Duodenal mucosa (tissue), 2 donors: ENCODE data around the gene SYNCRIP.
A peak's percentile ranks its signal among the peaks of the same experiment; 100 is the strongest.
"Not testable (repeated sequence)": the region's sequence is repeated elsewhere in the genome, so short reads cannot be mapped to it uniquely, and the experiment has no call there.

ENCODE experiments used
- H3K27ac ChIP-seq: one replicate; pipeline ENCODE4 v1.7.0; 2013; ENCODE audit warnings: low read depth, low read length
- H3K27me3 ChIP-seq, 2 donors: one replicate each; pipeline ENCODE4 v1.7.0; 2013; ENCODE audit warnings: low read length in 2 of 2, control low read depth in 1 of 2; ENCODE audit not compliant: insufficient read depth in 2 of 2, control insufficient read depth in 1 of 2
- H3K36me3 ChIP-seq, 2 donors: one replicate each; pipeline ENCODE4 v1.7.0; 2013; ENCODE audit warnings: low read length in 2 of 2, control low read depth in 1 of 2; ENCODE audit not compliant: insufficient read depth in 2 of 2, control insufficient read depth in 1 of 2
- H3K4me1 ChIP-seq, 2 donors: one replicate each; pipeline ENCODE4 v1.7.0; 2013; ENCODE audit warnings: low read length in 2 of 2, control low read depth in 1 of 2; ENCODE audit not compliant: insufficient read depth in 2 of 2, control insufficient read depth in 1 of 2
- H3K4me3 ChIP-seq, 2 donors: one replicate each; pipeline ENCODE4 v1.7.0; 2013; ENCODE audit warnings: low read length in 2 of 2, low read depth in 1 of 2
- H3K9ac ChIP-seq, 2 donors: one replicate each; pipeline ENCODE4 v1.7.0; 2013; ENCODE audit warnings: low read length in 2 of 2, low read depth in 1 of 2
- H3K9me3 ChIP-seq, 2 donors: one replicate each; pipeline ENCODE4 v1.7.0; 2013; ENCODE audit warnings: low read length in 2 of 2, control low read depth in 1 of 2; ENCODE audit not compliant: control insufficient read depth in 1 of 2

SYNCRIP gene

DNA sequence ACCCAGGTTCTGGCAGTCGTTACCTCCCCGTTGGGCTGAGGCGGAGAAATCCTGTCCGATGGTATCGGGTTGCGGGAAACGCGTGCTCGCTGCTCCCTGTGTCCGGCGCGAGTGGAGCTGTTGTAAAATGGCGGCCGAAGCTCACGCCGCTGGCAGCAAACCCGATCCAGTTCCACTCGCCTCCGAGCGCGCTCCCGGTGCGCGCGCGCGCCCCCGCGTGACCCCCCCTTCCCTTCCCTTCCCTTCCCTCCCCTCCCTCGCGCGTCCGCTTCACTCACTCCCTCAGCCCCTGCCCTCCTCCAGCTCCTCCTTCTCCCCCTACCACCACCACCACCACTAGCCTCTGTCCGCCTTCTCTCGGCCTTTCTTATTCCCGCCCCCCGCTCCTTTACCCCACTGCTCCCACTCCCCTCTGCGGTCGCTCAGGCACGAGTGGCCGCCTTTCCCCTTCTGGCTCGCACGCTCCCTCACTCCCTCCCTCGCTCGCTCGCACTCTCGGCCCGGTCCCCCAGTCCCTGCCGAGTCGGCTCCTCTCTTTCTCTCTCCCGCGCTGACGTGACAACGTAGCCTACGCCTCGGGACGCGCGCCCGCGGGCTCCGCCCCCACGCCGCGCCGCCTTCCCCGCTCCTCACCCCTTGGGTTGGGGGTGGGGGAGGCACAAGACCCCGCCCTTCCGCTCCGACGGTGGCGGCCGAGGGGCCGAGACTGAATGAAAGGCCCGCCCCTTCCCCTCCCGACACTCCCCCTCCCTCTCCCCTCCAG lies at the start of gene SYNCRIP:
Gene SYNCRIP (minus strand): TSS at position 113 of the 763 bp plus-strand sequence. CDS start 1,447 bp downstream, outside the sequence.
- Histone ChIP-seq H3K27me3 (no peaks in the 10 kb centered on the region), H3K4me1 (peaks cover 20 to 30% of the 10 kb centered on the region in 2 donors), H3K36me3 (peaks cover 13 to 20% of the 10 kb centered on the region in 2 donors), H3K4me3 (peak within 1 kb of the TSS; percentile 82 to 99), H3K27ac (peak within 1 kb of the TSS; percentile 100), H3K9ac (peak within 1 kb of the TSS; percentile 97 to 99), H3K9me3 (no peaks in the 10 kb centered on the region)

DNA sequence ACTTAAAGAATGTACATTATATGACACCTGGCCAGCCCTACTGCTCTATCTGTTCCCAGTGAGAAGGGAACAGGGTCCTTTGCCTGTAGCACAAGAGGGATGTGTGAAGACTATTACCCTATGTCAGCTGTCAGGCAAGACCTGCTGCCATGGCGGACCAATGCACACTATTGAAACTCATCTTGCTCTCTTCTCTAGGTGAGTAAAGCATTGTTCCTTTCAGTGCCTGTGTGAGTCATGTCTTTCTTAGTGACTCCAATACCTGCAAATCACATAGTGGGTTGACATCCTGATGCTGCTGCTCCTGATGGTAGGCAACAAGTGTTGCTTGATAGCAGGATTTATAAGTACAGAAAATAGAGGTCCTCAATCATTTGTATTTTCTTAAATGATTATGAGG lies 48.8 kb upstream of the SYNCRIP start:
- H3K4me3 ChIP-seq: no peak overlapping the region
- no peak overlapping the region for H3K27ac ChIP-seq
- no peaks in the 10 kb centered on the region for H3K27me3 ChIP-seq
- H3K9me3 ChIP-seq: no peaks in the 10 kb centered on the region
- no peaks in the 10 kb centered on the region for H3K4me1 ChIP-seq
- H3K36me3 ChIP-seq: no peaks in the 10 kb centered on the region
- H3K9ac ChIP-seq: no peak overlapping the region

DNA sequence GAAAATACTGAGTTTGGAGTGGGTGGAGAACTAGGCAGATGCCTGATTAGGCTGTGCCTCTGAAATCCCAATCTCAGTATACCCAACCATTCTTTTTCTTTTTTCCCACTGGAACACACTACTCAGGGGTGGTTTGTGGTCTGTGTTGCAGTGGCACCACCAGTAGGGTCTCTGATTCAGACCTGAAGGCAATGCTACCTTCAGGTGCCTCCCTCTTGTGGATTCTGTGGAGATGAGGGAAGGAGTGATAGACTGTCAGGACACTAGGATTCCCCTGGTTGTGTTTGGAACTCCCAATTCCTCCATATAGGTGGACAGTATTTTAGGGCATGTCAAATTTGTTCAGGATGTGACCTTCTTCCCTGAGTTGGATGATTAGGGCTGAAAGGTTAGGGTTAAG lies 47.4 kb upstream of the SYNCRIP start:
- H3K9ac ChIP-seq: no peak overlapping the region
- no peaks in the 10 kb centered on the region for H3K9me3 ChIP-seq
- no peaks in the 10 kb centered on the region for H3K36me3 ChIP-seq
- H3K4me1 ChIP-seq: no peaks in the 10 kb centered on the region
- H3K4me3 ChIP-seq: no peak overlapping the region
- H3K27me3 ChIP-seq: no peaks in the 10 kb centered on the region
- no peak overlapping the region for H3K27ac ChIP-seq

DNA sequence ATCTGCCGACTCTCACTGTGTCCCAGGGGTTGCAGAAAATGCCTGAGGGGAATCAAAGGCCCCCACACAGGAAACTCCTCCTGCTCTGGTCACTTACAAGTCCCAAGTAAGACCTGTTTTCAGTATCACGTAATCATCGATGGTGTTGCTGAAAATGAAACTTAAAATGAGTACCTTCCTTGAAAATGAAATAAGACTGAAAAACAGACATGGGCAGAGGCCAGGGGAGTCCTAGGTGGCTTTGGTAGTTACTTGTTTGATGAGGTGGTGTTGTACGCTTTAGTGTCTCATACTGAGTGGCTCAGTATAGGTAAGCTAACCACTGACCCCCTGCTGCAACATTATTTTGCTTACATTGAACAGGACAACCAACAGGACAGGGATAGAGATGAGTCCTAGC lies 43.0 kb upstream of the SYNCRIP start:
- Histone ChIP-seq H3K4me1 (no peaks in the 10 kb centered on the region), H3K9ac (no peak overlapping the region), H3K9me3 (no peaks in the 10 kb centered on the region), H3K4me3 (no peak overlapping the region), H3K27me3 (no peaks in the 10 kb centered on the region), H3K36me3 (no peaks in the 10 kb centered on the region), H3K27ac (no peak overlapping the region)

DNA sequence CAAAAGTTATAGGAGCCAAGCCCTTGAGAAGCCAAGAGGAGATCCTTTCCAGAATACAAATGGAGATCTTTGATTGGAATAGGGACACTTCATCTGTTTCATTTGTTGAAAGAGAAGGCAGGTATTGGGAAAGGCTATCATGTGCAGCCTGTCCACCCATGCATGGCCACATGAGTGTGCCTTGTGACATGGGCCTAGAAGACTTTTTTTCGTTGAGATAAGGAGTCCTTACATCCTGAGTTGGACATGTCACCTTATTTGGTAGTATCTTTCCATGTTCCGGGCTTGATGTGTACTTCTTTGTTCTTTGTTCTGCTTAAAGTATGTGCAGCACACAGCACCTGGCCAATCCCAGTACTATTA lies 42.1 kb upstream of the SYNCRIP start:
- Histone ChIP-seq H3K4me1 (peaks cover 2 to 6% of the 10 kb centered on the region in 2 donors), H3K27ac (no peak overlapping the region), H3K36me3 (no peaks in the 10 kb centered on the region), H3K27me3 (no peaks in the 10 kb centered on the region), H3K9me3 (no peaks in the 10 kb centered on the region), H3K9ac (no peak overlapping the region), H3K4me3 (no peak overlapping the region)

- Histone ChIP-seq H3K4me1 (peaks cover 7 to 12% of the 10 kb centered on the region in 2 donors), H3K9me3 (no peaks in the 10 kb centered on the region), H3K4me3 (no peak overlapping the region), H3K36me3 (no peaks in the 10 kb centered on the region), H3K27me3 (no peaks in the 10 kb centered on the region), H3K27ac (no peak overlapping the region), H3K9ac (no peak overlapping the region)
Measured at GRCh38 chr6:85684133-85684808, 41.6 kb upstream of the SYNCRIP start.

DNA sequence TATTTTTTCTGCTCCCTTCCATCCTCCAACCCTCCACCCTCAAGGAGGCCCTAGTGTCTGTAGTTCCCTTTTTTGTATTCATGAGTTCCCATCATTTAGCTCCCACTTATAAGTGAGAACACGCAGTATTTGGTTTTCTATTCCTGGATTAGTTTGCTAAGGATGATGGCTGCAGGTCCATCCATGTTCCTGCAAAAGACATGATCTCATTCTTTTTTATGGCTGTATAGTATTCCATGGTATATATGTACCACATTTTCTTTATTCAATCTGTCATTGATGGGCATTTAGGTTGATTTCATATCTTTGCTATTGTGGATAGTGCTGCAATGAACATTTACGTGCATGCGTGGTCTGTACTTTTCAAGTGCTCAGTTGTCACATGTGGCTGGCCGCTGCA lies 39.2 kb upstream of the SYNCRIP start:
- H3K9ac ChIP-seq, H3K36me3 ChIP-seq, H3K4me3 ChIP-seq, H3K27me3 ChIP-seq, H3K9me3 ChIP-seq, H3K27ac ChIP-seq: not testable (repeated sequence)
- peaks cover 10 to 14% of the 10 kb centered on the region in 2 donors for H3K4me1 ChIP-seq

GRCh38 chr6:85680388-85680787 lies 37.7 kb upstream of the SYNCRIP start:
- Histone ChIP-seq H3K4me3 (no peak overlapping the region), H3K4me1 (peaks cover 23 to 24% of the 10 kb centered on the region in 2 donors), H3K27ac (no peak overlapping the region), H3K36me3 (peaks cover 0 to 4% of the 10 kb centered on the region in 2 donors), H3K9me3 (no peaks in the 10 kb centered on the region), H3K27me3 (no peaks in the 10 kb centered on the region), H3K9ac (peak overlapping the region in 1 of 2 donors; percentile 10)

DNA sequence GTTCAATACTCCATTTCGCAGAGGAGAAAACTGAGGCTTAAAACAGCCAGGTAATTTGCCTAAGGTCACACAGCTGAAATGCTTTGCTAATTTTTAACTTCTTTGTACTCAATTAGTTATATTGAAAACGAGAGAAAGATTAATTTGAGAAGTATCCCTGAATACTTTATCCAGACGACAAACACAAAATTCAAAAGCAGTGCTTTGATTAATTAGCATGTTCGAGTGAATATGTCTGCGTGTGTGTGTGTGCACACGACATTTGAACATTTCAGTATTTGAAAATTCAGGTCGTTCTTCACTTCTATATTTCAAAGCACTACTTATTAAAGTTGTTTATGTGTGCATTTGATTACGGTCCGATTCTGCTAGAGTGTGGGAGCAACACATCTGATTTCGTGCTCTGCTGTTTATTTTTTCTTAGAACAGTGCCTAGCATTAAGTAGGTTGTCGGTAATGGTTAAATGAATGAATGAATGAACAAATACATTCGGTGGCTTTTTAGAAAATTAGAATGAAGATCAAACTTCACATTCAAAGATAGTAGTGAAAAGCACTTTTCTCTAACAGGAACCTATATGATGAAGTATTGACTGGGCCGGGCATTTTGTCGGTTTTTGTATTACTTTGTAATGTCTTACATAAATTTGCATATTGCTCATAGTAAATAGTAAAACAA lies 36.9 kb upstream of the SYNCRIP start:
- peak overlapping the region; percentile 55 to 56 for H3K9ac ChIP-seq
- H3K27ac ChIP-seq: no peak overlapping the region
- peaks cover 0 to 7% of the 10 kb centered on the region in 2 donors for H3K36me3 ChIP-seq
- H3K4me1 ChIP-seq: peaks cover 30 to 31% of the 10 kb centered on the region in 2 donors
- no peaks in the 10 kb centered on the region for H3K27me3 ChIP-seq
- H3K9me3 ChIP-seq: no peaks in the 10 kb centered on the region
- peak overlapping the region; percentile 77 to 79 for H3K4me3 ChIP-seq
